Measurements from ENCODE around the gene MAD2L2.

GRCh38 chr1:11641776-11642305 is 39.1 kb downstream of the MAD2L2 start:
- TF ChIP-seq CTCF (IDR thresholded peaks at IDR 0.05) (no peak), POLR2A (IDR thresholded peaks at IDR 0.05) (no peak)
